NCI-H1092 treated with DMSO at 0.1 percent for 48 hours (cell line): ENCODE measurements around the gene CALHM4.

Source experiments
- DNase-seq: peaks from one replicate; lab custom pipeline; 2025; lab: John Stamatoyannopoulos, UW

The CALHM4 gene

GRCh38 chr6:116553451-116553850 lies at the start of gene CALHM4:
Gene CALHM4 (plus strand): TSS chr6:116553751. CDS start chr6:116553794, 43 bp downstream.
- no peak for DNase-seq

GRCh38 chr6:116507324-116507723 lies 46.2 kb upstream of the CALHM4 start:
- no peak for DNase-seq

GRCh38 chr6:116508527-116508926 lies 45.0 kb upstream of the CALHM4 start:
- DNase-seq, result no peak

GRCh38 chr6:116511424-116512110 lies 42.0 kb upstream of the CALHM4 start, which contains the start of gene CALHM5:
Gene CALHM5 (plus strand): TSS chr6:116511639. CDS start chr6:116511697, 58 bp downstream.
- no peak for DNase-seq

GRCh38 chr6:116512111-116512559 lies 41.4 kb upstream of the CALHM4 start:
- DNase-seq, result no peak

GRCh38 chr6:116512734-116513133 lies 40.8 kb upstream of the CALHM4 start:
- DNase-seq, result no peak

- DNase-seq, result no peak
These were observed 40.2 kb upstream of the CALHM4 start for GRCh38 chr6:116513224-116513875.

GRCh38 chr6:116514111-116514510 lies 39.4 kb upstream of the CALHM4 start:
- DNase-seq, result no peak

GRCh38 chr6:116515141-116515540 lies 38.4 kb upstream of the CALHM4 start:
- no peak for DNase-seq

GRCh38 chr6:116518621-116519368 lies 34.8 kb upstream of the CALHM4 start:
- DNase-seq, result no peak

GRCh38 chr6:116522896-116523295 lies 30.7 kb upstream of the CALHM4 start:
- no peak for DNase-seq

- no peak for DNase-seq
These were observed 29.3 kb upstream of the CALHM4 start for GRCh38 chr6:116524236-116524635.

- DNase-seq, result no peak
These were observed 25.4 kb upstream of the CALHM4 start for GRCh38 chr6:116528133-116528532.

GRCh38 chr6:116528780-116529179 lies 24.8 kb upstream of the CALHM4 start:
- DNase-seq, result no peak

GRCh38 chr6:116529466-116530290 lies 23.9 kb upstream of the CALHM4 start:
- no peak for DNase-seq

- peak; percentile 50 for DNase-seq
These were observed 23.1 kb upstream of the CALHM4 start for GRCh38 chr6:116530436-116530835.

GRCh38 chr6:116531675-116532570 lies 21.6 kb upstream of the CALHM4 start:
- DNase-seq, result peak; percentile 51

GRCh38 chr6:116533233-116533957 lies 20.2 kb upstream of the CALHM4 start:
- DNase-seq, result no peak

- DNase-seq, result no peak
These were observed 18.4 kb upstream of the CALHM4 start for GRCh38 chr6:116535109-116535508.

- DNase-seq, result peak; percentile 11
These were observed 17.3 kb upstream of the CALHM4 start for GRCh38 chr6:116536216-116536621.
